NCI-H2081 treated with DMSO at 0.1 percent for 48 hours (cell line): ENCODE data around the gene ITFG1.
"Not testable (repeated sequence)": the region's sequence is repeated elsewhere in the genome, so short reads cannot be mapped to it uniquely, and the experiment has no call there.

Experiments used
- DNase-seq: peaks from one replicate; lab custom pipeline; 2025; lab: John Stamatoyannopoulos, UW

ITFG1 gene

DNA sequence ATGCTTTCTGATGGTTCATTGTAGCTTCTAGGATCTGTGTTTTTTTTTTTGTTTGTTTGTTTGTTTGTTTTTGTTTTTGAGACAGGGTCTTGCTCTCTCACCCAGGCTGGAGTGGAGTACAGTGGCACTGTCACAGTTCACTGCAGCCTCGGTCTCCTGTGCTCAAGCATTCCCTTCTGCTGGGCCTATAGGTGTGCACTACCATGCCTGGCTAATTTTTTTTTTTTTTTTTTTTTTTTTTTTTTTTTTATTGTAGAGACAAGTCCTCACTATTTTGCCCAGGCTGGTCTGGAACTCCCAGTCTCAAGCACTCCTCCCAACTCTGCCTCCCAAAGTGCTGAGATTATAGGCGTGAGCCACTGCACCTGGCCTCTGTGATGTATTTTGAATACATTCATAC is 12.1 kb upstream of the ITFG1 start:
- DNase-seq: not testable (repeated sequence)

DNA sequence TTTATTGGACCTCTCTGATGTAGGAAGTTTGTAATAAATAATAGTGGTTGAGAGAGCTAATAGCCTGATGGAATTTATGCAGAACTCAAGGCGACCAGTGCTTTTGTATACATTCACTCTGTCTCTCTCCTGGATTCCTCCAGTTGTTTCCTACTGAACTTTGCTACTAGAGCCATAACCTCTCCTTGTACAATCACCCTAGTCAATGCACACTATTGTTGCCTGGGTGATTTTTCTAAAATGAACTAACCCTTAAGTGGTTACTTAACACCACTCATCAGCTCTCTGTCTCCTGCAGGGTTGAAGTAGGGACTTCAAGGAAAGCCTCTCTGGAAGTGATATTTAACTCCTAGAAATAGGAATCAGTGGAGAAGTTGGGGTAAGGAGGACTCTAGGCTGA is 9.9 kb upstream of the ITFG1 start:
- DNase-seq: no peak

DNA sequence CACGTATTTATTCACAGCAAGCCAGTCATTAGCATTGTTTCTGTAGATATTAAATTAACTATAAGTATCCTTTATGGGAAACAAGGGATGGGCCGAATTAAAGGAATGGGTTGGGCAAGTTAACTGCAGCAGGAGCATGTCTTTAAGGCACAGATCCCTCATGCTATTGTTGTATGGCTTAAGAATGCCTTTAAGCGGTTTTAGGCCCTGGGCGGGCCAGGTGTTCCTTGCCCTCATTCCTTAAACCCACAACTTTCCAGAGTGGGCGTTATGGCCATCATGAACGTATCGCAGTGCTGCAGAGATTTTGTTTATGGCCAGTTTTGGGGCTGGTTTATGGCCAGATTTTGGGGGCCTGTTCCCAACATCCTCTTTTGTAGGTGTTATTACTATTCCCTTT is 9.3 kb upstream of the ITFG1 start:
- DNase-seq: no peak

DNA sequence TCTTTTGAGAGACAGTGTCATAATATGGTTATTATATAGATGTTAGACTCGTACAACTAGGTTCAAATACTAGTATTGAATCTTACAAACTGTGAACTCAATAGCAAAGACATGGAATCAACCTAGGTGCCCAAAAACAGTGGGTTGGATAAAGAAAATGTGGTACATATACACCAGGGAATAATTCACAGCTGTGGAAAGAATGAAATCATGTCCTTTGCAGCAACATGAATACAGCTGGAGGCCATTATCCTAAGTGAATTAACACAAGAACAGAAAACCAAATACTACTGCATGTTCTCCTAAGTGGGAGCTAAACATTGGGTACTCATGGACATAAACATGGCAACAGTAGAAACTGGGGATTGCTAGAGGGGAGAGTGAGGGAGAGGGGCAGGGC is 8.4 kb upstream of the ITFG1 start:
- DNase-seq: no peak

DNA sequence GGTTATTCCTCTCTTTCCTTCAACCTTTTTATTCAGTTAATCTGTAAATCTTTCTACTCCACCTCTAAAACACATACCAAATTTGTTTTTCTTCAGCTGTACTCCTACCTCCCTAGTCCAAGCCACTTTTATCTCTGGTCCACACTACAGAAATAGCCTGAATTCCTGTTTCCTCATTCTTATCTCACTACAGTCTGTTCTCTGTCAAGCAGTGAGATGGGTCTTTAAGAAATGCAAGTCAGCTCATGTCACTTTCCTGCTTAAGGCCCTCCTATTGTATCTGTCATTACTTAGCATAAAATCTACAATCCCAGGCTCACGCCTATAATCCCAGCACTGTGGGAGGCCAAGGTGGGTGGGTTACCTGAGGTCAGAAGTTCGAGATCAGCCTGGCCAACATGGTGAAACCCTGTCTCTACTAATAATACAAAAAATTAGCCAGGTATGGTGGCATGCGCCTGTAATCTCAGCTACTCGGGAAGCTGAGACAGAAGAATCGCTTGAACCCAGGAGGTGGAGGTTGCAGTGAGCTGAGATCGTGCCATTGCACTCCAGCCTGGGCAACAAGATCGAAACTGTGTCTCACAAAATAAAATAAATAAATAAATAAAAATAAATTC is 7.3 kb upstream of the ITFG1 start:
- not testable (repeated sequence) for DNase-seq

DNA sequence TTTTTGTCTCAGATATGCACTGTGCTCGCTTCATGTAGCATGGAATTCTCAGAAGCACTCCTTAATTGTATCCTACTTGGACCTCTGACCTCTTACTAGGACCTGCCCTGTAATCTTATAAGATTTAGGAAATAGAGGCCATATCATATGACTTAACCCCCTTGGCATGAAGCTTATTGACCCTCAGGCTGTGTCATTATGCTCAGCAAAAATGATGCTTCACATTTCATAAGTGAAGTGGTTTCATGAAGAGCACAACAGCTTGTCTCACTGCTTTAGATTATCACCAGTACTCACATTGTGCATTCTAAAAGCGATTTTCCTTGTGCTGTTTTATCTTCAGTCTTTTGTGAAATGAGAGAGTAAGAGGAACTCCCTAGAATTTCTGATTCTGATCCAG is 6.6 kb upstream of the ITFG1 start:
- DNase-seq: no peak

DNA sequence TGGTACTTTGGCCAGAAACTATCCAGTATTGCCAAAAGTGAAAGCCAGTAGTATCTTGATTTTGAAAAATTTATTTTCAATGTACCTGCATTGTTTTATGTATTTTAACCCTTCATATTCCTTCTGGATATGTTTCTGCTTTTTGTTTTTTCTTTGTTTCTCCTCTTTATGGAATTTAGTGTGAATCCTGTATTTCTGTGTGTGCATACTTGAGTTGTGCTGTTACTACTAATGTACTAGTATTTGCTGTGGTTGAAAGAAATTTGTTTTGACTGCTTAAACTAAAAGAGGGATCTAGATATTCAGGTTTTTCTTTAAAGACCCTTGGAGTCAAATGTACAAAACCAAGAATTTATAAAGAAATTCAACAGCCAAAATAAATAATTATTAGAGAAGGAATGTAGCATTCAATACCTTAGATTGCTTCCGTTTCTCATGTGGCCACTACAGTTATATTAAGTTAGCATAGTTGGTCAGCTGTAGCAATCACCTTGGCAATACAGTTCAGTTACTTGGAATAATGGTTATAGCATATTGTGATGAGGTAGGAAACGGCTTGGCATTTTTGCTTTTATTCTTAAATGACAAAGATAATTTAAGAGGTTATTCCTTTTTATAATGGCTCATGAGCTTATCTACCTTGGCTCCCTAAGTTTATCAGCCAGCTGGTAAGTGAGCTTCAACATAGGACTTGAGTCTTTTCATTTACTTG is 5.2 kb upstream of the ITFG1 start:
- DNase-seq: no peak

DNA sequence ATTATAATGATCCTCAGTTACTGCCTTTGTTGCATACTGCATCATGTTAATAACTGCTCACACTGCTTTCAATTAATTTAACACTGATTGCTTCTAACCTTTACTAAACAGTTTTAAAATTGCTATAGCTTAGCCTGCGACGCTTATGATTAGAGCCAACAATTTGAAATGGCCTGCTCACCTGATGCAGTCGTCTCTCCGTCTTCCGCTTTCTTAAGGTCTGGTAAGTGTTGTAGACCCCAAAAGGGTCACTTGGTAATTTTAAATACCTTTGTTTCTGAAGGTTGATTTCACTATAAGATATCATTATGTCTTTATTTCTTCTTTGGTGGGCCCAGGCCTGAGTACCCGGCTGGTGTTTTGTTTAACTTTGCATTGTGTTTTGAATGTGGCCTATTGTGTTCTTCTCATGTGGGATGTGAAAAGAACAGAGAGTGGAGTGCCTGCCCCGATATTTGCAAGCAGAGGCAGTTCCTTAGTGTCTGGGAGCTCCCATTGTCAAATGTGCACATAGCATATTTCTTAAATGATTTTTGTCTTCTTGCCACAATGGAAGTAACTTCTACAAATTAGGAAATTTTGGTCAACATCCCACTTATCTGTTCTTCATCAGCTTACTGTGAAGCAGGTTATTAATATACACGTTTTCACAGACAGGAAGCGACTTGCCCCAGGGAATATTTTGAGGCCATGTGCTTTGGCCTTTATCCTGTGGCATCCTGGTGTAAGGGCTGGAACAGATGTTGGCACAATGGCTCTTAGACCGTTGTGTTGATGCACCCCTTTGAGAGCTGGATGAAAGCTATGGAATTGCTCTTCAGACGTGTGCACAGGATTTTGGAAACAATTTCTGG is 3.1 kb upstream of the ITFG1 start:
- DNase-seq: no peak

DNA sequence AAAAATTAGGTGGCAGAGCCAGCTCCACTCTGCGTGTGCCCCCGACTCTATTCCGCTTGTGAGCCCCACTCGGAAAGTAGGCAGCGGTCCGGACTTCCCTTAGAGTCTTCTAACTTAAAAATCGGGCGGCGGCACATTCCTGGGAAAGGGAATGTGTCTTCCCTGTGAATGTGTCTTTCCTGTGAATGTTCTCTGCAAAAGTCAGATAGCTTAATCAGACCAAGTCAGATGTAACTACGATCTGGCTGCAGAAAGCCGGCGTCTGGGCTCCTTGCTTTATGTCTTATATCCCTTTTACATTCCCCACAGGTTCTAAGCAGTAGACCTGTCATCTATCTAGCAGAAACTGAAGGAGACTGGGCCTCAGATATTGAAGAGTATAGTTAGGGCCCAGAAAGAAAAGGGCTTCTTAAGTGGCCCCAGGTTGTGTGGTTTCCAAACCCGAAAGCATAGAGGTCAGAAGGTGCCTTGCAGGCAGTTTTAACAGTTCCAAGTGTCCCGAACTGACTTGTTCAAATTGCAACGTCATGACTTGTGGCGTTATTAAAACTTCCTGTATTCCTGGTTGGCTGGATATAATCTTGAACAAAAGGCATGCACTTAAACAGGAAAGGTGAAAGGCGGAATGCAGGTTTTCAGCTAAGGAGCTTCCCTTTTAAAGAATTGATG is 869 bp upstream of the ITFG1 start:
- no peak for DNase-seq

DNA sequence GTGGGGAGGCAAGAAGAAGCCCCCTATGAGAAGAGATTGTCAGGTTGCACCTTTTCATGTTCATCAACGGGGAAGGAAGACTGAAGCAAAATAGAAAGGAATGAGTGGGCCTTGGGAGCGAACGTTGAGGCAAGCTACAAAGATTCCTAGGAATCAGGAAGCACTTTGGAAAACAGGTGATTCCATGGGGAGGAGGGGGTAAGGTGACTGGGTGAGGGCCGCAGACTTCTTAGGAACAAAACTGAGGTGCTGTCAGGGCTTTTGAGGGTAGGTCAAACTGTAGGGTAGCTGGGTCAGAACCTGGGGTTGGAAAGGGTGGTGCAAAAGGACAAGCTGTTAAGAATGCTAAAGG is 528 bp downstream of the ITFG1 start:
- DNase-seq: no peak

DNA sequence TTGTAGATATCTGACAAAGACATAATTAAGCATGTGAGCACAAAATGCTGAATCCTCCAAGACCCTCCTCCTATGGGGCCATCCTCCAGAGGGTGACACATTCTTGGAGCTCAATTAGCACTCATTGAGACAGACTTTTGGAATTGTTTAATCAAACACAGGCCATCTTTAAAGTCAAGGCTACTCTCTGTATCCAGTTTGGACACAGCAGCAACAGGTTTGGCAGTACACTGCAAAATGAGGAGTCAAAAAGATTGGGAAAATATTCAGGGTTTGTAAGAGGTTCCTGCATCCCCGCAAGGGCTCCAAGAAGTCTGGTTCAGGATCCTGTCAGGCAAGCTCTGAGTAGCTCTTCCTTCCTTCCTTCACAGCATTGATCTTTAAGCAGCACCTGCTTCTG is 1.3 kb downstream of the ITFG1 start:
- no peak for DNase-seq

DNA sequence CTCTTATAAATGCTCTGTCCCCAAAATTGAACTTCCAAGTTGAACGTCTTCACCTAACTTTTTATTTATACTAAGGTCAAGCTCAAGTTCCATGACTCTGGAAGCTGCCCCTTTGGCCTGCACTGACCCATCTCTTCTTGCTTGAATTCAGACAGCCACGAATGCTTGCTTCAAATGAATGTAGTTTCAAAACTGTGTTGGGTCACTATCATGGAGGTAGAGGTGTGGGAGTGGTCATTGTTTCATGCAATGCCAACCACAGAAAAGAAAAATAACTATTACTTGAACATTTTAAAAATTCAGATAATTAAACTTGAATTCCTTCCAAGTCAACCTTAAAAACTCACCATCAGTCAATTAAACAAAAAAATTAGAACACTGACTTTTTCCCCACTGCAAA is 2.5 kb downstream of the ITFG1 start:
- no peak for DNase-seq

DNA sequence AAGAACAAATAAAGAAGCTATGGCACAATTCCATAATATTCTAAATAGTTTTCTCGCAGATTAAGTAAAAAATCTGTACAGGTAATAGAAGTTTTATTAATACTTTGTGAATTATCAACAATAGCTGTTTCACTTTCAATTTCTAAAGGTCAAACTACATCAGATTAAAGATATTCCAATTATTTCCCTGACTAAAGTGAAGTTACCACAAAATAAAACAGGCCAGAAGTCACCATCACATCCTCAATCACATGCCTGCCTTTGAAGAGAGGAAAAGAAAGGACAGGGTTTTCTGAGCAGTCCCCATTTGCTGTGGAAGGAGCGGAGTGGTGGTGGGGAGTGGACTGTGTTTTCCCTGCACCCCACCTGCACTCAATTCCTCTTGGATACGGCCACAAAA is 11.1 kb downstream of the ITFG1 start:
- no peak for DNase-seq

DNA sequence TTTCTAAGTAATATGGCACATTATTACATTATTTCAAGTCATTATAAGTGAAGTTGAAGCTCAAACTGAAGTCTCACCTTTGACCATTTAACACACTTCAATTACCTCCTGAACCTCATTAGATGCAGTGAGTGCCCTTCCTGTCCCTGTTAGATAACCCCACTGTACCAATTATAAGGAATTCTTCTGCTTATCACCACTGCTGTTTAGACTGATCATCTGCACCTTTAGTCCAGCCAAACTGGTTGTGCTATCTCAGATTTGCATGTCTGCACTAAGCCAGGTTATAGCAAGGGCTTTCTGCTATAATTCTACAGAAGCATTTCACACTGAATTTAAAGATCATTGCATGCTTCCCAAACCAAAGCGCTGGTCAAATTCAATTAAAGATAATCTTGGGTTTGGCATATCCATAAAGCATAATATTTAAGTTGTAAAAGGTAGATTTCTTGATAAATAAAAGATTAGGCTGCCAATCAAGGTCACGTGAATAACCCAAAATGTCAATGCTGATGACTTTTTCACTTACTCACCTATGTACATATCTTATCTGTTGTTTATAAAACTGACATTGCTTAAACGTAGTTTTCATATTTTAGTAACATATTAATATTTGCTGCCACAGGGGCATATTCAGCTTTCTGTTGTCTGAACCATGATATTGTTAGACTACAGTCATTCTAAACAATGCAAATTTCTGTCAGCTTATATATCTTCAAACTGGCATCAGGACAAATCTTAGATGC is 11.9 kb downstream of the ITFG1 start:
- no peak for DNase-seq

DNA sequence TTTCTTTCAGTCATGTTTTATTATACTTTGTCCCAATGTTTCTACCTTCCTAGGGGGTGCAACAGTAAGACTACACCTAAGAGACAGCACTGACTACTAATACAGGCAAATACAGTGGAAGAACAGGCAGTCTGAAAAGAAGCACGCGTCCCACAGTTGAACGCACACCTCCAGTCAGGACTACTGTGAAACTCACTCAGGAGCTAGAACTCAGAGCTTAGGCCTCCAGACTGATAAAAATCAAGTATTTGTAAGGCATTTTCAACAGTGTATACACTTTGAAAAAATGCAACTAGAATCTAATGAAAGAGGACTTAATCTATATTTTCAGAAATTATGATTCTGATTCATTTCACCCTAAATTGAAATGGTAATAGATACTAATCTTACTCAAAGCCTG is 14.4 kb downstream of the ITFG1 start:
- no peak for DNase-seq

DNA sequence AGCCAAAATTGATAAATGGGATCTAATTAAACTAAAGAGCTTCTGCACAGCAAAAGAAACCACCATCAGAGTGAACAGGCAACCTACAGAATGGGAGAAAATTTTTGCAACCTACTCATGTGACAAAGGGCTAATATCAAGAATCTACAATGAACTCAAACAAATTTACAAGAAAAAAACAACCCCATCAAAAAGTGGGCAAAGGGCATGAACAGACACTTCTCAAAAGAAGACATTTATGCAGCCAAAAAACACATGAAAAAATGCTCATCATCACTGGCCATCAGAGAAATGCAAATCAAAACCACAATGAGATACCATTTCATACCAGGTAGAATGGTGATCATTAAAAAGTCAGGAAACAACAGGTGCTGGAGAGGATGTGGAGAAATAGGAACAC is 18.0 kb downstream of the ITFG1 start:
- DNase-seq: not testable (repeated sequence)

DNA sequence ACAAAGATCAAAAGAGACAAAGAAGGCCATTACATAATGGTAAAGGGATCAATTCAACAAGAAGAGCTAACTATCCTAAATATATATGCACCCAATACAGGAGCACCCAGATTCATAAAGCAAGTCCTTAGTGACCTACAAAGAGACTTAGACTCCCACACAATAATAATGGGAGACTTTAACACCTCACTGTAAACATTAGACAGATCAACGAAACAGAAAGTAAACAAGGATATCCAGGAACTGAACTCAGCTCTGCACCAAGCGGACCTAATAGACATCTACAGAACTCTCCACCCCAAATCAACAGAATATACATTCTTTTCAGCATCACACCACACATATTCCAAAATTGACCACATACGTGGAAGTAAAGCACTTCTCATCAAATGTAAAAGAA is 20.8 kb downstream of the ITFG1 start:
- DNase-seq: not testable (repeated sequence)

DNA sequence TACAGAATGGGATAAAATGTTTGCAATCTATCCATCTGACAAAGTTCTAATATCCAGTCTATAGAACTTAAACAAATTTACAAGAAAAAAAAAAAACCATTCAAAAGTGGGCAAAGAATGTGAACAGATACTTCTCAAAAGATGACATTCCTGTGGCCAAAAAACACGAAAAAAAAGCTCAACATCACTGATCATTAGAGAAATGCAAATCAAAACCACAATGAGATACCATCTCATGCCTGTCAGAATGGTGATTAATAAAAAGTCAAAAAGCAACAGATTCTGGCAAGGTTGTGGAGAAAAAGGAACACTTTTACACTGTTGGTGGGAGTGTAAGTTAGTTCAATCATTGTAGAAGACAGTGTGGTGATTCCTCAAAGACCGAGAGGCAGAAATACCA is 26.6 kb downstream of the ITFG1 start:
- not testable (repeated sequence) for DNase-seq

DNA sequence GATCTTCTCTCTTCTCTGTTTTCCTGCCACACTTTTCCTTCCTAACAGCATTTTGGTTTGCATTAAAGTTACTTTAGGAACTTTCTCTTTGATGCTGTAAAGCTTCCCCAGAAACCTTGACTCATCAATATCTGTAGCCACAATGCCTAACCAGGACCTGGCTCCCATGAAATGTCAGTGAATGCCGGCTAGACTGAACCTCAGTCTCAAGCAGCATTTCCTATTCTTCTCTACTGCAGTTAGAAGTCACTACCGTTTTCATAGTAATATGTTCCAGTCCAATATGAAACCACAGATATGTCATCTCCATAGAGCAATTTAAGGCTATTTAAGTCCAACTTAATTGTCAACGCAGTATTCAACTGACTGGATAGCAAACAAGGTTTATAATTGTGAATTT is 28.9 kb downstream of the ITFG1 start:
- DNase-seq: no peak

DNA sequence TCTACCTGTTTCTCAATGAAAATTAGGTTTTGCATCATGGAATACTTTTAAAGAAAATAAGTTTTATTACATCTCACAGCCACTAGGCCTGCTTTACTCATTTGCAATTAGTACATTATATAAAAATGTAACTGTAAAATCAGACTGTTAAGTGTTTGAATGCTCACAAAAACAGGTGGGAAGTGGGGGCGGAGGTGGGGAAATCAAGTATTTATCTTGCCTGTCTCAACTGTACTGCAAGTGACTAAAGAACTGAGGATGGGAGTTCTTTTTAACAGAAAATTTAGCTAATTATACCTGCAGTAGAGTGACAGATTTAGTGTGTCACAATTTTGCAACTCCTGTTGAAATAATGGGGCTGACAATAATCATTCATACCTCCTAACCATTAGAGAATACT is 34.1 kb downstream of the ITFG1 start:
- no peak for DNase-seq

DNA sequence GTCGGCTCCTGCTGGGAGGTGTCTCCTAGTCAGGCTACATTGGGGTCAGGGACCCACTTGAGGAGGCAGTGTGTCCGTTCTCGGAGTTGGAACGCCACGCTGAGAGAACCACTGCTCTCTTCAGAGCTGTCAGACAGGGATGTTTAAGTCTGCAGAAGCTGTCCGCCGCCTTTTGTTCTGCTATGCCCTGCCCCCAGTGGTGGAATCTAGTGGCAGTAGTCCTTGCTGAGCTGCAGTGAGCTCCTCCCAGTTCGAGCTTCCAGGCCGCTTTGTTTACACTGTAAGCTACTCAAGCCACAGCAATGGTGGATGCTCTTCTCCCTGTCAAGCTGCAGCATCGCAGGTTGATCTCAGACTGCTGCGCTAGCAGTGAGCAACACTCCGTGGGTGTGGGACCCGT is 36.0 kb downstream of the ITFG1 start:
- no peak for DNase-seq

DNA sequence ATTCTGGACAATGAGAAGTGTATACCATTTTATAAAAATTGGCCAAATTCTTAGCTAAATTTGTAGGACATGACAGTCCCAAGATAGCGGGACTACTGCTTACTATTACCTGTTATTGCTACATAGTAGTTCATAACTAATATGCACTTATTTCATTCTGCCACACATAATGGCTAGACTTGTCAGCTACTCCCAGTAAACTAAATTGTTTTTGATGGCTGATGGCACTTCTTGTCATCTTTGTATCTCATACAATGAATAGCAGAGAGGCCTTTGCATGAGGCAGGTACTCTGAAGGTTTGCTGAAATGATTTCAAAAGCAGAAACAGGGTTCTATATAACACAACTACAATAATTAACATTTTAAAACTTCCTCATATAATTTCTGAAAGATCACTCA is 44.0 kb downstream of the ITFG1 start:
- no peak for DNase-seq
